PC-9 (cell line): ENCODE results near the gene CGRRF1. TPM values are rescaled to one million over a fixed set of nuclear protein-coding genes. Genes with fewer than 3 reads are reported as not detected.

Experiments used
- BruUV-seq: library from RNA; stranded (reverse); fragments of 400-500 nt; replicated peaks from 2 replicates; lab custom pipeline; 2021; lab: Mats Ljungman, UMichigan
- CTCF ChIA-PET: fragments of 300-600 bp; sonication (Branson Sonifier 250); formaldehyde crosslinking; loops from one replicate; lab custom pipeline; 2022; ENCODE audit warnings: antibody characterized with exemption; lab: Charles Lee
- POLR2A ChIA-PET: fragments of 300-600 bp; sonication (Branson Sonifier 250); formaldehyde crosslinking; loops from one replicate; lab custom pipeline; 2022; ENCODE audit warnings: antibody characterized with exemption; ENCODE audit not compliant: unreplicated experiment; lab: Charles Lee
- DNase-seq, 2 experiments: peaks; one replicate each; pipeline versions ENCODE4 v3.0.0 to v3.0.0-alpha.2; 2015 to 2022; ENCODE audit warnings: mixed read lengths in 1 of 2
- H2AFZ ChIP-seq: fragments of 200-600 bp; sonication (generic); 2 replicates; pipeline ENCODE4 v1.8.1; 2017; ENCODE audit warnings: antibody characterized with exemption
- H3F3A ChIP-seq: fragments of 200-600 bp; sonication (generic); 2 replicates; pipeline ENCODE4 v1.8.1; 2017; ENCODE audit warnings: antibody characterized with exemption, mild to moderate bottlenecking, low read depth; ENCODE audit not compliant: insufficient read depth
- H3K27ac ChIP-seq: fragments of 200-600 bp; sonication (generic); 2 replicates; pipeline ENCODE4 v1.6.1; 2016; ENCODE audit warnings: mixed run types
- H3K27me3 ChIP-seq: fragments of 200-600 bp; sonication (generic); 2 replicates; pipeline ENCODE4 v1.6.1; 2016; ENCODE audit warnings: low read depth, mixed run types; ENCODE audit not compliant: insufficient read depth
- H3K36me3 ChIP-seq: fragments of 200-600 bp; sonication (generic); 2 replicates; pipeline ENCODE4 v1.6.1; 2016; ENCODE audit warnings: low read depth, mixed run types
- H3K4me1 ChIP-seq: fragments of 200-600 bp; sonication (generic); replicated peaks from 2 replicates; pipeline ENCODE4 v1.6.1; 2016; ENCODE audit warnings: mixed run types; ENCODE audit not compliant: insufficient read depth
- H3K4me2 ChIP-seq: fragments of 200-600 bp; sonication (generic); 2 replicates; pipeline ENCODE4 v1.6.1; 2017; ENCODE audit warnings: mixed run types
- H3K4me3 ChIP-seq: fragments of 200-600 bp; sonication (generic); 2 replicates; pipeline ENCODE4 v1.6.1; 2016; ENCODE audit warnings: mixed run types
- H3K79me2 ChIP-seq: fragments of 200-600 bp; sonication (generic); 2 replicates; pipeline ENCODE4 v1.6.1; 2017; ENCODE audit warnings: low read depth, mixed run types
- H3K9me2 ChIP-seq: fragments of 200-600 bp; sonication (generic); 2 replicates; pipeline ENCODE4 v1.8.1; 2017; ENCODE audit warnings: mild to moderate bottlenecking; ENCODE audit not compliant: insufficient read depth
- H3K9me3 ChIP-seq: fragments of 200-600 bp; sonication (generic); 2 replicates; pipeline ENCODE4 v1.8.1; 2016; ENCODE audit warnings: low read depth; ENCODE audit not compliant: insufficient read depth
- H4K20me1 ChIP-seq: fragments of 200-600 bp; sonication (generic); 2 replicates; pipeline ENCODE4 v1.8.1; 2017; ENCODE audit not compliant: insufficient read depth
- CTCF ChIP-seq: fragments of 200-600 bp; sonication (generic); conservative IDR thresholded peaks from 2 replicates; pipeline ENCODE4 v1.6.1; 2017; ENCODE audit warnings: mixed run types, antibody characterized with exemption, mild to moderate bottlenecking, moderate library complexity
- EZH2 ChIP-seq: fragments of 200-600 bp; sonication (generic); IDR thresholded peaks from 2 replicates; pipeline ENCODE4 v1.8.0; 2017; ENCODE audit warnings: antibody characterized with exemption, low read depth
- intact Hi-C: fragments of 100-400 bp; cut with micrococcal nuclease; formaldehyde crosslinking; loops from one replicate; pipeline ENCODE4 v1.10.0; 2022; ENCODE audit not compliant: unreplicated experiment
- total RNA-seq: library from RNA; stranded (reverse); gene quantifications from 2 replicates; pipeline ENCODE4 v1.2.3, GENCODE V29; 2021

The CGRRF1 gene
- total RNA-seq, 1 experiment from 2014 or later: 11.3 TPM

GRCh38 chr14:54535646-54536045 lies 25.9 kb downstream of the CGRRF1 start:
- no peak overlapping the region for H2AFZ ChIP-seq
- no TSS peak for BruUV-seq
- no peaks in the 10 kb centered on the region for H3K27me3 ChIP-seq
- TF ChIP-seq EZH2: no peak
- no peak for TF ChIP-seq CTCF
- DNase-seq: no peak
- H3K4me1 ChIP-seq: no peaks in the 10 kb centered on the region
- no peak overlapping the region for H3K4me3 ChIP-seq
- H3F3A ChIP-seq: no peaks in the 10 kb centered on the region
- no peak overlapping the region for H3K4me2 ChIP-seq
- no peaks in the 10 kb centered on the region for H3K9me3 ChIP-seq
- no peak overlapping the region for H3K27ac ChIP-seq
- POLR2A ChIA-PET: no interaction called here
- CTCF ChIA-PET: no interaction called here
- H3K36me3 ChIP-seq: no peaks in the 10 kb centered on the region
- no peaks in the 10 kb centered on the region for H4K20me1 ChIP-seq
- no peaks in the 10 kb centered on the region for H3K9me2 ChIP-seq
- no peaks in the 10 kb centered on the region for H3K79me2 ChIP-seq
- intact Hi-C loops: no loop called here

DNA sequence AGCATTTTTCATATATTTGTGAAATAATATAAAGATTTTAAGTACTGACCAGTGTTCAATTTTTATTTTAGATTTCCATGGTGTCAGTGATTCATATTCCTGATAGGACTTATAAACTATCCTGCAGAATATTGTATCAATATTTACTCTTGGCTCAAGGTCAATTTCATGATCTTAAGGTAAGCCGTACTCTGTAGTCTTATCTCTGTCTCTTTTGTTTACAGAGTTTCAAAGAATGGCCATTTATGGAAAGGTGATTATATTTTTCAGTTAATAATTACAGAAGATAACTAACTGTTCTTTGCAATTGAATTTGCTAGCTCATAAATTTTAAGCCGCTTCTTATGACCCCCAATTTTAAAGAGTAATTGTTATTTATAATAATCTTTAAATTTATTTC lies 27.9 kb downstream of the CGRRF1 start:
- TF ChIP-seq CTCF: no peak
- Histone ChIP-seq H2AFZ (no peak overlapping the region), H3K79me2 (no peaks in the 10 kb centered on the region), H3F3A (no peaks in the 10 kb centered on the region), H3K36me3 (no peaks in the 10 kb centered on the region), H4K20me1 (no peaks in the 10 kb centered on the region), H3K4me3 (no peak overlapping the region), H3K27me3 (no peaks in the 10 kb centered on the region), H3K4me1 (no peaks in the 10 kb centered on the region), H3K9me2 (no peaks in the 10 kb centered on the region), H3K9me3 (no peaks in the 10 kb centered on the region), H3K4me2 (no peak overlapping the region), H3K27ac (no peak overlapping the region)
- ChIA-PET POLR2A (interaction anchor here (0.7 kb wide), 1 partner anchor 30 kb away, joined by 4 read pairs; no protein-coding TSS in a partner anchor), CTCF (no interaction called here)
- DNase-seq: no peak
- intact Hi-C loops: no loop called here
- BruUV-seq: no TSS peak

DNA sequence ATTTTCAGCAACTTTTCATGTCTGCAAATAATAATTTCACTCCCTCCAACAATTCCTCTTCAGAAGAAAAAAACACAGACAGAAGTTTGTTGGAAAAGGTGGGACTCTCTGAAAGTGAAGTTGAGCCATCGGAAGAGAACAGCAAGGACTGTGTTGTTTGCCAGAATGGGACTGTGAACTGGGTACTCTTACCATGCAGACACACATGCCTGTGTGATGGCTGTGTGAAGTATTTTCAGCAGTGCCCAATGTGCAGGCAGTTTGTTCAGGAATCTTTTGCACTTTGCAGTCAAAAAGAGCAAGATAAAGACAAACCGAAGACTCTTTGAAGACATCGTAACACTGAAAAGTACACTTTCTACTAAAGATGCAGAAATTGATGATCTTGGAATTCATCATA lies 28.3 kb downstream of the CGRRF1 start:
- CTCF ChIA-PET: no interaction called here

More for the DNA sequence above, 28.3 kb downstream of the CGRRF1 start:
- intact Hi-C loops: no loop called here
- no peak overlapping the region for H3K27ac ChIP-seq
- no peaks in the 10 kb centered on the region for H3F3A ChIP-seq
- no peak for TF ChIP-seq EZH2
- no peak for TF ChIP-seq CTCF
- H3K4me2 ChIP-seq: no peak overlapping the region
- no peak for DNase-seq
- H3K79me2 ChIP-seq: no peaks in the 10 kb centered on the region
- BruUV-seq: no TSS peak
- no peaks in the 10 kb centered on the region for H3K9me3 ChIP-seq
- H3K27me3 ChIP-seq: no peaks in the 10 kb centered on the region
- H3K9me2 ChIP-seq: no peaks in the 10 kb centered on the region
- POLR2A ChIA-PET: interaction anchor here (0.7 kb wide), 1 partner anchor 31 kb away, joined by 4 read pairs; no protein-coding TSS in a partner anchor
- H4K20me1 ChIP-seq: no peaks in the 10 kb centered on the region
- H3K36me3 ChIP-seq: no peaks in the 10 kb centered on the region
- H3K4me3 ChIP-seq: no peak overlapping the region
- H3K4me1 ChIP-seq: no peaks in the 10 kb centered on the region
- no peak overlapping the region for H2AFZ ChIP-seq
